HUES64 (cell line): ENCODE results near the gene RPS19.

Experiments
- H3K27ac ChIP-seq: 2 replicates; pipeline ENCODE4 v1.7.0; 2013; ENCODE audit warnings: low read depth, low read length, inconsistent platforms
- H3K27me3 ChIP-seq: 2 replicates; pipeline ENCODE4 v1.6.1; 2013; ENCODE audit warnings: mild to moderate bottlenecking, low read length; ENCODE audit not compliant: insufficient read depth
- H3K36me3 ChIP-seq: 2 replicates; pipeline ENCODE4 v1.6.1; 2013; ENCODE audit warnings: mild to moderate bottlenecking, low read length; ENCODE audit not compliant: insufficient read depth
- H3K4me1 ChIP-seq: 2 replicates; pipeline ENCODE4 v1.6.1; 2013; ENCODE audit warnings: mild to moderate bottlenecking, low read length, moderate library complexity; ENCODE audit not compliant: insufficient read depth
- H3K4me3 ChIP-seq: 2 replicates; pipeline ENCODE4 v1.5.1; 2013; ENCODE audit warnings: mild to moderate bottlenecking, low read length, moderate library complexity
- H3K9ac ChIP-seq: 2 replicates; pipeline ENCODE4 v1.6.1; 2013; ENCODE audit warnings: mild to moderate bottlenecking, low read depth, low read length
- H3K9me3 ChIP-seq: 2 replicates; pipeline ENCODE4 v1.6.1; 2013; ENCODE audit warnings: low read depth, low read length; ENCODE audit not compliant: insufficient read depth
- WGBS: fragments of 150-250, 120-280 bp; methylation state at CpG from one replicate; pipeline ENCODE4 v1.1.7; 2013; ENCODE audit warnings: missing lambda C conversion rate; 5-methylcytosine and 5-hydroxymethylcytosine counted together

RPS19 gene

GRCh38 chr19:41890936-41891335 is 30.9 kb downstream of the RPS19 start:
- H3K36me3 ChIP-seq = peaks cover 17% of the 10 kb centered on the region
- WGBS = 96% methylated on average over 3 of the region's 4 CpGs
- H3K4me1 ChIP-seq = peaks cover 21% of the 10 kb centered on the region
- no peak overlapping the region for H3K4me3 ChIP-seq
- H3K9me3 ChIP-seq = no peaks in the 10 kb centered on the region
- no peaks in the 10 kb centered on the region for H3K27me3 ChIP-seq
- H3K27ac ChIP-seq = no peak overlapping the region
- no peak overlapping the region for H3K9ac ChIP-seq

GRCh38 chr19:41892173-41892902 is 32.3 kb downstream of the RPS19 start:
- H3K4me3 ChIP-seq = no peak overlapping the region
- H3K27me3 ChIP-seq = no peaks in the 10 kb centered on the region
- WGBS = 93% methylated on average over 34 of the region's 34 CpGs
- no peak overlapping the region for H3K9ac ChIP-seq
- no peak overlapping the region for H3K27ac ChIP-seq
- peaks cover 18% of the 10 kb centered on the region for H3K4me1 ChIP-seq
- H3K9me3 ChIP-seq = no peaks in the 10 kb centered on the region
- H3K36me3 ChIP-seq = peaks cover 17% of the 10 kb centered on the region

- Histone ChIP-seq H3K36me3 (peaks cover 28% of the 10 kb centered on the region), H3K4me1 (peaks cover 8% of the 10 kb centered on the region; the same call in 1 of the 2 replicates), H3K9ac (no peak overlapping the region), H3K9me3 (no peaks in the 10 kb centered on the region), H3K27ac (no peak overlapping the region), H3K4me3 (no peak overlapping the region), H3K27me3 (no peaks in the 10 kb centered on the region)
- 83% methylated on average over 6 of the region's 6 CpGs for WGBS
Measured at GRCh38 chr19:41893899-41894298, 33.8 kb downstream of the RPS19 start.

GRCh38 chr19:41894350-41894749 is 34.3 kb downstream of the RPS19 start:
- Histone ChIP-seq H3K4me3 (no peak overlapping the region), H3K9me3 (no peaks in the 10 kb centered on the region), H3K27me3 (no peaks in the 10 kb centered on the region), H3K9ac (no peak overlapping the region), H3K27ac (no peak overlapping the region), H3K36me3 (peaks cover 27% of the 10 kb centered on the region), H3K4me1 (peaks cover 8% of the 10 kb centered on the region; the same call in 1 of the 2 replicates)
- WGBS = 92% methylated on average over 14 of the region's 14 CpGs

- whole genome bisulfite sequencing = 85% methylated on average over 19 of the region's 19 CpGs
- Histone ChIP-seq H3K4me3 (no peak overlapping the region), H3K27ac (no peak overlapping the region), H3K9me3 (no peaks in the 10 kb centered on the region), H3K9ac (no peak overlapping the region), H3K27me3 (no peaks in the 10 kb centered on the region), H3K36me3 (peaks cover 28% of the 10 kb centered on the region), H3K4me1 (peaks cover 8% of the 10 kb centered on the region; the same call in 1 of the 2 replicates)
Measured at GRCh38 chr19:41895745-41896580, 35.9 kb downstream of the RPS19 start.

GRCh38 chr19:41896581-41896942 is 36.5 kb downstream of the RPS19 start:
- peaks cover 31% of the 10 kb centered on the region for H3K36me3 ChIP-seq
- no peak overlapping the region for H3K4me3 ChIP-seq
- no peaks in the 10 kb centered on the region for H3K27me3 ChIP-seq
- H3K9me3 ChIP-seq = no peaks in the 10 kb centered on the region
- WGBS = 60% methylated on average over 1 of the region's 1 CpG
- H3K27ac ChIP-seq = no peak overlapping the region
- H3K9ac ChIP-seq = no peak overlapping the region
- peaks cover 8% of the 10 kb centered on the region; the same call in 1 of the 2 replicates for H3K4me1 ChIP-seq

- Histone ChIP-seq H3K27me3 (no peaks in the 10 kb centered on the region), H3K27ac (no peak overlapping the region), H3K4me3 (no peak overlapping the region), H3K36me3 (peaks cover 37% of the 10 kb centered on the region), H3K4me1 (peaks cover 8% of the 10 kb centered on the region; the same call in 1 of the 2 replicates), H3K9ac (no peak overlapping the region), H3K9me3 (no peaks in the 10 kb centered on the region)
- WGBS = 74% methylated on average over 3 of the region's 3 CpGs
Measured at GRCh38 chr19:41897181-41897580, 37.1 kb downstream of the RPS19 start.

- Histone ChIP-seq H3K4me3 (no peak overlapping the region), H3K27me3 (no peaks in the 10 kb centered on the region), H3K36me3 (peaks cover 44% of the 10 kb centered on the region), H3K4me1 (peaks cover 8% of the 10 kb centered on the region; the same call in 1 of the 2 replicates), H3K27ac (no peak overlapping the region), H3K9ac (no peak overlapping the region), H3K9me3 (no peaks in the 10 kb centered on the region)
- WGBS = 95% methylated on average over 24 of the region's 24 CpGs
Measured at GRCh38 chr19:41897820-41898219, 37.8 kb downstream of the RPS19 start.

- Histone ChIP-seq H3K9ac (no peak overlapping the region), H3K4me1 (peaks cover 8% of the 10 kb centered on the region; the same call in 1 of the 2 replicates), H3K36me3 (peaks cover 48% of the 10 kb centered on the region), H3K4me3 (no peak overlapping the region), H3K27ac (no peak overlapping the region), H3K27me3 (no peaks in the 10 kb centered on the region), H3K9me3 (no peaks in the 10 kb centered on the region)
- WGBS = 96% methylated on average over 15 of the region's 15 CpGs
Measured at GRCh38 chr19:41898235-41898634, 38.2 kb downstream of the RPS19 start.

GRCh38 chr19:41901707-41902360 is 41.8 kb downstream of the RPS19 start:
- Histone ChIP-seq H3K27ac (no peak overlapping the region), H3K4me3 (no peak overlapping the region), H3K4me1 (no peaks in the 10 kb centered on the region), H3K27me3 (no peaks in the 10 kb centered on the region), H3K9me3 (no peaks in the 10 kb centered on the region), H3K36me3 (peaks cover 57% of the 10 kb centered on the region), H3K9ac (no peak overlapping the region)
- 95% methylated on average over 21 of the region's 21 CpGs for WGBS

GRCh38 chr19:41902594-41902993 is 42.5 kb downstream of the RPS19 start:
- Histone ChIP-seq H3K27ac (no peak overlapping the region), H3K36me3 (peaks cover 57% of the 10 kb centered on the region), H3K9ac (no peak overlapping the region), H3K4me3 (no peak overlapping the region), H3K9me3 (no peaks in the 10 kb centered on the region), H3K27me3 (no peaks in the 10 kb centered on the region), H3K4me1 (no peaks in the 10 kb centered on the region)
- WGBS = 96% methylated on average over 17 of the region's 17 CpGs
